K562 (cell line): ENCODE measurements around the gene TMEM208.

ENCODE experiments used
- BACH1 ChIP-seq: fragments of 200-800 bp; sonication (Bioruptor generic); IDR thresholded peaks from 2 replicates; pipeline ENCODE4 v1.6.1; 2016; ENCODE audit warnings: missing genetic modification characterization, missing compliant biosample characterization
- CTCF ChIP-seq, 3 experiments: IDR thresholded peaks in 2 of 3; conservative IDR thresholded peaks in 1 of 3; 2 replicates each; pipeline ENCODE4 v1.5.1; 2011 to 2012; ENCODE audit warnings: low read length in 3 of 3, mild to moderate bottlenecking in 3 of 3, control low read depth in 2 of 3, improper control_type of control experiment in 1 of 3, inconsistent platforms in 1 of 3, low read depth in 1 of 3, mixed read lengths in 1 of 3, moderate library complexity in 1 of 3; ENCODE audit not compliant: insufficient read depth in 2 of 3
- EP400 ChIP-seq: fragments of 450-650 bp; IDR thresholded peaks from 2 replicates; pipeline ENCODE4 v1.6.1; 2017; ENCODE audit warnings: antibody characterized with exemption, mild to moderate bottlenecking, moderate library complexity
- POLR2AphosphoS5 ChIP-seq: IDR thresholded peaks from 2 replicates; pipeline ENCODE4 v1.6.1; 2011; ENCODE audit warnings: mild to moderate bottlenecking, low read depth, low read length, moderate library complexity; ENCODE audit not compliant: control insufficient read depth, insufficient read depth
- STAT5B ChIP-seq: fragments of 250-450 bp; sonication (Bioruptor Pico); IDR thresholded peaks from 2 replicates; pipeline ENCODE4 v1.8.0; 2021; ENCODE audit warnings: mild to moderate bottlenecking, inconsistent platforms
- ZNF24 ChIP-seq: fragments of 450-650 bp; IDR thresholded peaks from 2 replicates; pipeline ENCODE4 v1.6.1; 2016
- ZNF274 ChIP-seq: IDR thresholded peaks from 2 replicates; pipeline ENCODE4 v1.6.1; 2011; ENCODE audit warnings: low read depth, mild to moderate bottlenecking, low read length, moderate library complexity, borderline replicate concordance

GRCh38 chr16:67270931-67271338 is 44.0 kb downstream of the TMEM208 start:
- TF ChIP-seq CTCF (IDR thresholded peaks at IDR 0.05 in 2 of 3, conservative IDR thresholded peaks at IDR 0.05 in 1 of 3; ENCODE audit: insufficient read depth in 2 of 3, low read depth in 1 of 3, low read length in 3 of 3) (no peak), ZNF24 (no peak), POLR2AphosphoS5 (no peak), EP400 (no peak), BACH1 (tag) (no peak), STAT5B (no peak), ZNF274 (no peak)
